PC-3 (cell line): ENCODE results near the gene ARMH4. TPM values are rescaled to one million over a fixed set of nuclear protein-coding genes. Genes with fewer than 3 reads are reported as not detected.

Experiments
- ATAC-seq: fragments of 200-7000 bp; cut with Tn5 transposase; 2 replicates; pipeline ENCODE4 v1.9.1; 2020; ENCODE audit warnings: mild to moderate bottlenecking, moderate library complexity
- BruUV-seq: library from RNA; stranded (reverse); fragments of 400-500 nt; replicated peaks from 2 replicates; lab custom pipeline; 2021; lab: Mats Ljungman, UMichigan
- CTCF ChIA-PET: fragments of 300-600 bp; sonication (Branson Sonifier 250); formaldehyde crosslinking; loops from one replicate; lab custom pipeline; 2022; ENCODE audit warnings: antibody characterized with exemption; lab: Charles Lee
- POLR2A ChIA-PET: fragments of 300-600 bp; sonication (Branson Sonifier 250); formaldehyde crosslinking; loops from one replicate; lab custom pipeline; 2022; ENCODE audit warnings: antibody characterized with exemption; ENCODE audit not compliant: unreplicated experiment; lab: Charles Lee
- DNase-seq: peaks from one replicate; pipeline ENCODE4 v3.0.0-alpha.2; 2015
- H2AFZ ChIP-seq: fragments of 300-600 bp; sonication (generic); 2 replicates; pipeline ENCODE4 v1.6.0; 2016; ENCODE audit warnings: antibody characterized with exemption, low read length
- H3F3A ChIP-seq: fragments of 300-600 bp; sonication (generic); one replicate; pipeline ENCODE4 v1.6.0; 2017; ENCODE audit warnings: antibody characterized with exemption, low read length, control low read depth, mild to moderate bottlenecking; ENCODE audit not compliant: unreplicated experiment
- H3K27ac ChIP-seq: fragments of 300-600 bp; sonication (generic); 2 replicates; pipeline ENCODE4 v1.5.1; 2016; ENCODE audit warnings: mild to moderate bottlenecking, low read length
- H3K27me3 ChIP-seq: fragments of 300-600 bp; sonication (generic); 2 replicates; pipeline ENCODE4 v1.6.1; 2016; ENCODE audit warnings: low read length, mixed read lengths
- H3K36me3 ChIP-seq: fragments of 300-600 bp; sonication (generic); 2 replicates; pipeline ENCODE4 v1.6.1; 2016; ENCODE audit warnings: low read depth, mixed run types, low read length, mixed read lengths
- H3K4me1 ChIP-seq: fragments of 300-600 bp; sonication (generic); 2 replicates; pipeline ENCODE4 v1.5.1; 2016; ENCODE audit warnings: low read length; ENCODE audit not compliant: insufficient read depth
- H3K4me2 ChIP-seq: fragments of 300-600 bp; sonication (generic); 2 replicates; pipeline ENCODE4 v1.6.0; 2016; ENCODE audit warnings: low read length
- H3K4me3 ChIP-seq: fragments of 300-600 bp; sonication (generic); 2 replicates; pipeline ENCODE4 v1.5.1; 2016; ENCODE audit warnings: mild to moderate bottlenecking, low read length, mixed read lengths
- H3K79me2 ChIP-seq: fragments of 300-600 bp; sonication (generic); 2 replicates; pipeline ENCODE4 v1.6.1; 2017; ENCODE audit warnings: low read length, mixed read lengths
- H3K9ac ChIP-seq: fragments of 300-600 bp; sonication (generic); 2 replicates; pipeline ENCODE4 v1.6.0; 2016; ENCODE audit warnings: mild to moderate bottlenecking, low read length
- H3K9me2 ChIP-seq: fragments of 300-600 bp; sonication (generic); replicated peaks from 2 replicates; pipeline ENCODE4 v1.6.1; 2016; ENCODE audit warnings: mixed run types, low read length, mixed read lengths
- H3K9me3 ChIP-seq: fragments of 300-600 bp; sonication (generic); 2 replicates; pipeline ENCODE4 v1.6.1; 2016; ENCODE audit warnings: low read length, mixed read lengths
- H4K20me1 ChIP-seq: fragments of 300-600 bp; sonication (generic); 2 replicates; pipeline ENCODE4 v1.6.1; 2016; ENCODE audit warnings: low read length, mixed read lengths
- CTCF ChIP-seq: fragments of 300-600 bp; sonication (generic); conservative IDR thresholded peaks from 2 replicates; pipeline ENCODE4 v1.5.1; 2017; ENCODE audit warnings: antibody characterized with exemption, low read depth, mild to moderate bottlenecking, low read length
- EZH2 ChIP-seq: fragments of 300-600 bp; sonication (generic); IDR thresholded peaks from one replicate; pipeline ENCODE4 v1.6.1; 2017; ENCODE audit warnings: antibody characterized with exemption, mild to moderate bottlenecking, low read length; ENCODE audit not compliant: unreplicated experiment
- EZH2phosphoT487 ChIP-seq: fragments of 300-600 bp; sonication (generic); IDR thresholded peaks from 2 replicates; pipeline ENCODE4 v1.6.1; 2018; ENCODE audit warnings: mild to moderate bottlenecking, antibody characterized with exemption, low read length, borderline replicate concordance
- intact Hi-C: fragments of 100-400 bp; cut with micrococcal nuclease; formaldehyde crosslinking; loops from 2 replicates; pipeline ENCODE4 v1.9.0; 2023
- total RNA-seq: library from RNA; depleted of rRNA; stranded (reverse); fragments of >200 nt; gene quantifications from 2 replicates; pipeline ENCODE4 v1.2.3, GENCODE V29; 2014

The ARMH4 gene
- total RNA-seq, 1 experiment from 2014 or later = 2.6 TPM

DNA sequence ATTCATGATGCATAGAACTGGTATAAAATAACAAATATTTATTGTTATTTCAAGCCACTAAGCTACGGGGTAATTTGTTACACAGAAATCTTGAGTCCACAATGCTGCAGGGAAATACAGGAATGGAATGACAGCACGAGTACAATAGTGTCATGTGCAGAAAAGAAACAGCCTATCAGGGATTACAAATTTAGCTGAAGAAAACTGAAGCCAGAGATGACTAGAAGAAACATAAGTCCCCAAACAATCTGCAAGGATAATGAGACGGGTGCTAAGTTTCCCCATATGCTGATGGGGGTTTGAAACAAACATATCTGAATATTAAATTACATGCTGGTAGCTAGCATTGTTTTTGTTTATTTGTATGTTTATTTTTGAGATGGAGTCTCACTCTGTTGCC is 8.9 kb downstream of the ARMH4 start:
- H3K79me2 ChIP-seq = no peaks in the 10 kb centered on the region
- H3K36me3 ChIP-seq = no peaks in the 10 kb centered on the region
- POLR2A ChIA-PET = no interaction called here
- BruUV-seq = no TSS peak
- intact Hi-C loops = no loop called here
- no peaks in the 10 kb centered on the region for H3K9me3 ChIP-seq
- no peak for ATAC-seq
- H3K4me2 ChIP-seq = no peak overlapping the region
- CTCF ChIA-PET = no interaction called here
- H3F3A ChIP-seq = no peaks in the 10 kb centered on the region
- no peaks in the 10 kb centered on the region for H4K20me1 ChIP-seq
- no peaks in the 10 kb centered on the region for H3K4me1 ChIP-seq
- DNase-seq = no peak
- H3K9me2 ChIP-seq = no peaks in the 10 kb centered on the region
- H3K9ac ChIP-seq = no peak overlapping the region
- no peak overlapping the region for H2AFZ ChIP-seq
- no peak overlapping the region for H3K4me3 ChIP-seq
- H3K27ac ChIP-seq = no peak overlapping the region
- H3K27me3 ChIP-seq = peaks cover 32% of the 10 kb centered on the region
- TF ChIP-seq CTCF = no peak
- TF ChIP-seq EZH2phosphoT487 = no peak
- no peak for TF ChIP-seq EZH2

GRCh38 chr14:58141893-58142292 is 10.1 kb downstream of the ARMH4 start:
- no TSS peak for BruUV-seq
- ChIA-PET CTCF (no interaction called here), POLR2A (no interaction called here)
- Histone ChIP-seq H3K4me1 (no peaks in the 10 kb centered on the region), H4K20me1 (no peaks in the 10 kb centered on the region), H3K27ac (no peak overlapping the region), H3K9ac (no peak overlapping the region), H3K9me2 (no peaks in the 10 kb centered on the region), H3K79me2 (no peaks in the 10 kb centered on the region), H3K36me3 (no peaks in the 10 kb centered on the region), H3F3A (no peaks in the 10 kb centered on the region), H3K4me2 (no peak overlapping the region), H2AFZ (no peak overlapping the region), H3K4me3 (no peak overlapping the region), H3K9me3 (no peaks in the 10 kb centered on the region), H3K27me3 (peaks cover 20% of the 10 kb centered on the region)
- intact Hi-C loops = no loop called here
- ATAC-seq (no peak), DNase-seq (no peak)
- TF ChIP-seq CTCF (no peak), EZH2 (no peak), EZH2phosphoT487 (no peak)

- H3K4me3 ChIP-seq = no peak overlapping the region
- ATAC-seq = no peak
- H4K20me1 ChIP-seq = no peaks in the 10 kb centered on the region
- BruUV-seq = no TSS peak
- no peak overlapping the region for H3K27ac ChIP-seq
- POLR2A ChIA-PET = no interaction called here
- intact Hi-C loops = no loop called here
- H3K79me2 ChIP-seq = no peaks in the 10 kb centered on the region
- no peaks in the 10 kb centered on the region for H3F3A ChIP-seq
- no peaks in the 10 kb centered on the region for H3K9me2 ChIP-seq
- TF ChIP-seq CTCF (no peak), EZH2 (no peak), EZH2phosphoT487 (no peak)
- H3K4me2 ChIP-seq = no peak overlapping the region
- peaks cover 4% of the 10 kb centered on the region for H3K4me1 ChIP-seq
- H3K9me3 ChIP-seq = no peaks in the 10 kb centered on the region
- H2AFZ ChIP-seq = no peak overlapping the region
- no peak for DNase-seq
- no peak overlapping the region for H3K9ac ChIP-seq
- CTCF ChIA-PET = no interaction called here
- peaks cover 3% of the 10 kb centered on the region; the same call in 1 of the 2 replicates for H3K27me3 ChIP-seq
- no peaks in the 10 kb centered on the region for H3K36me3 ChIP-seq
Observed at GRCh38 chr14:58138714-58139482, 13.1 kb downstream of the ARMH4 start.
